ENCODE measurements around the gene NOTCH3. TPM values are rescaled to one million over a fixed set of nuclear protein-coding genes. Genes with fewer than 3 reads are reported as not detected.

NOTCH3 gene
- total RNA-seq, 1 experiment from 2014 or later = 153 TPM

GRCh38 chr19:15235781-15236180, 35.0 kb upstream of the NOTCH3 start:
- no peak for TF ChIP-seq RORB (CRISPR knock-in tag; IDR thresholded peaks at IDR 0.05)
- TF ChIP-seq ZBTB21 (CRISPR knock-in tag; IDR thresholded peaks at IDR 0.05; ENCODE audit: borderline replicate concordance) = no peak
- no peak for TF ChIP-seq ZNF416 (CRISPR knock-in tag; IDR thresholded peaks at IDR 0.05)
- TF ChIP-seq CREM (CRISPR knock-in tag; IDR thresholded peaks at IDR 0.05) = no peak
- no peak for TF ChIP-seq ZNF671 (CRISPR knock-in tag; IDR thresholded peaks at IDR 0.05)
- no peak for TF ChIP-seq E2F4 (CRISPR knock-in tag; IDR thresholded peaks at IDR 0.05; ENCODE audit: borderline replicate concordance, low read depth)
- TF ChIP-seq JUN (CRISPR knock-in tag; IDR thresholded peaks at IDR 0.05) = no peak
- no peak for TF ChIP-seq ZNF121 (CRISPR knock-in tag; IDR thresholded peaks at IDR 0.05)
- no peak for TF ChIP-seq MLX (CRISPR knock-in tag; IDR thresholded peaks at IDR 0.05)
- TF ChIP-seq, protein P1, sequence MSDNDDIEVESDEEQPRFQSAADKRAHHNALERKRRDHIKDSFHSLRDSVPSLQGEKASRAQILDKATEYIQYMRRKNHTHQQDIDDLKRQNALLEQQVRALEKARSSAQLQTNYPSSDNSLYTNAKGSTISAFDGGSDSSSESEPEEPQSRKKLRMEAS (CRISPR knock-in tag; IDR thresholded peaks at IDR 0.05) = no peak
- TF ChIP-seq SOX15 (CRISPR knock-in tag; IDR thresholded peaks at IDR 0.05) = no peak
- TF ChIP-seq, protein P2, sequence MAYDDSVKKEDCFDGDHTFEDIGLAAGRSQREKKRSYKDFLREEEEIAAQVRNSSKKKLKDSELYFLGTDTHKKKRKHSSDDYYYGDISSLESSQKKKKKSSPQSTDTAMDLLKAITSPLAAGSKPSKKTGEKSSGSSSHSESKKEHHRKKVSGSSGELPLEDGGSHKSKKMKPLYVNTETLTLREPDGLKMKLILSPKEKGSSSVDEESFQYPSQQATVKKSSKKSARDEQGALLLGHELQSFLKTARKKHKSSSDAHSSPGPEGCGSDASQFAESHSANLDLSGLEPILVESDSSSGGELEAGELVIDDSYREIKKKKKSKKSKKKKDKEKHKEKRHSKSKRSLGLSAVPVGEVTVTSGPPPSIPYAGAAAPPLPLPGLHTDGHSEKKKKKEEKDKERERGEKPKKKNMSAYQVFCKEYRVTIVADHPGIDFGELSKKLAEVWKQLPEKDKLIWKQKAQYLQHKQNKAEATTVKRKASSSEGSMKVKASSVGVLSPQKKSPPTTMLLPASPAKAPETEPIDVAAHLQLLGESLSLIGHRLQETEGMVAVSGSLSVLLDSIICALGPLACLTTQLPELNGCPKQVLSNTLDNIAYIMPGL (CRISPR knock-in tag; IDR thresholded peaks at IDR 0.05) = no peak
- no peak for TF ChIP-seq FOXP1 (CRISPR knock-in tag; IDR thresholded peaks at IDR 0.05; ENCODE audit: borderline replicate concordance)
- no peak for TF ChIP-seq NFATC4 (CRISPR knock-in tag; IDR thresholded peaks at IDR 0.05)
- ATAC-seq (no peak), DNase-seq (ENCODE audit: low spot score) (no peak)
- peaks cover 33% of the 10 kb centered on the region for H3K36me3 Mint-ChIP-seq
- H3K4me3 Mint-ChIP-seq = no peak overlapping the region
- CTCF ChIA-PET = interaction anchor here (0.7 kb wide), 1 partner anchor 62 kb away, joined by 5 read pairs; no protein-coding TSS in a partner anchor
- peaks cover 8% of the 10 kb centered on the region; the same call in 1 of the 2 replicates for H3K4me1 Mint-ChIP-seq
- POLR2A ChIA-PET = no interaction called here
- H3K9me3 Mint-ChIP-seq = no peaks in the 10 kb centered on the region
- H3K27me3 Mint-ChIP-seq (ENCODE audit: low read depth) = no peaks in the 10 kb centered on the region
- no peak overlapping the region for H3K27ac Mint-ChIP-seq

DNA sequence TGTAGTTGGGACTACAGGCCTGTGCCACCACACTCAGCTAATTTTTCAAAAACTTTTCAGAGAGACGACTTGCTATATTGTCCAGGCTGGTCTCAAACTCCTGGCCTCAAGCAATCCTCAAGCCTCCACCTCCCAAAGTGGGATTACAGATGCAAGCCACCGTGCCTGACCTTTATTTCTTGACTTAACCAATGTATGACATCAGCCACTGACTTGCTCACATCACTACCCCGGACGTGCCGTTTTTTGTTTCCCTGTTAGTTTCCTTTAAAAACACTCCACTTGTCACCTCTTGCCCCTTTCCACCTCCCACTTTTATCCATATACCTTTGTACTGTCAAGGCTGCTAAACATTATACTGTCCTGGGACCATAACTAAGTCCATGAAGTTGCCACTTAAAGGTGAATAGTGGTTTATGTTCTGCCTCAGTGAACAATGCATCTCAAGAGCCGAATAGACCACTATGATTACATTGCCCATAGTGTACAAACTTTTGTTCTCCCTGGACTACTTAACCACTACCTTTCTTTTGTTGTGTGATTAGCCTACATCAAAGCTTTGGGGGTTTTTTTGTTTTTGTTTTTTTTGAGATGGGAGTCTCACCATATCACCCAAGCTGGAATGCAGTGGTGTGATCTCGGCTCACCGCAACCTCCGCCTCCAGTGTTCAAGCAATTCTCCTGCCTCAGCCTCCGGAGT, 33.8 kb upstream of the NOTCH3 start:
- Mint-ChIP-seq H3K27me3 (ENCODE audit: low read depth) (no peaks in the 10 kb centered on the region), H3K4me3 (no peak overlapping the region), H3K36me3 (peaks cover 28% of the 10 kb centered on the region), H3K4me1 (peaks cover 8% of the 10 kb centered on the region; the same call in 1 of the 2 replicates), H3K27ac (peak overlapping the region; percentile 82), H3K9me3 (no peaks in the 10 kb centered on the region)
- ChIA-PET POLR2A (interaction anchor here (1.5 to 2.4 kb wide), 2 partner anchors 15 to 39 kb away, joined by 4 to 19 read pairs; no protein-coding TSS in a partner anchor), CTCF (interaction anchor here (1.4 to 4.2 kb wide), 6 partner anchors 17 to 145 kb away, joined by 4 to 64 read pairs (median 24); partner anchors contain the start of gene AKAP8)
- ATAC-seq = no peak
- DNase-seq (ENCODE audit: low spot score) = no peak
- TF ChIP-seq RORB (CRISPR knock-in tag; IDR thresholded peaks at IDR 0.05) = no peak
- TF ChIP-seq ETV6 (CRISPR knock-in tag; IDR thresholded peaks at IDR 0.05) = no peak
- TF ChIP-seq PRRX2 (CRISPR knock-in tag; IDR thresholded peaks at IDR 0.05) = no peak
- no peak for TF ChIP-seq ATF6 (CRISPR knock-in tag; IDR thresholded peaks at IDR 0.05)
- TF ChIP-seq, protein P1 (CRISPR knock-in tag; IDR thresholded peaks at IDR 0.05) = no peak
- TF ChIP-seq, protein P3, sequence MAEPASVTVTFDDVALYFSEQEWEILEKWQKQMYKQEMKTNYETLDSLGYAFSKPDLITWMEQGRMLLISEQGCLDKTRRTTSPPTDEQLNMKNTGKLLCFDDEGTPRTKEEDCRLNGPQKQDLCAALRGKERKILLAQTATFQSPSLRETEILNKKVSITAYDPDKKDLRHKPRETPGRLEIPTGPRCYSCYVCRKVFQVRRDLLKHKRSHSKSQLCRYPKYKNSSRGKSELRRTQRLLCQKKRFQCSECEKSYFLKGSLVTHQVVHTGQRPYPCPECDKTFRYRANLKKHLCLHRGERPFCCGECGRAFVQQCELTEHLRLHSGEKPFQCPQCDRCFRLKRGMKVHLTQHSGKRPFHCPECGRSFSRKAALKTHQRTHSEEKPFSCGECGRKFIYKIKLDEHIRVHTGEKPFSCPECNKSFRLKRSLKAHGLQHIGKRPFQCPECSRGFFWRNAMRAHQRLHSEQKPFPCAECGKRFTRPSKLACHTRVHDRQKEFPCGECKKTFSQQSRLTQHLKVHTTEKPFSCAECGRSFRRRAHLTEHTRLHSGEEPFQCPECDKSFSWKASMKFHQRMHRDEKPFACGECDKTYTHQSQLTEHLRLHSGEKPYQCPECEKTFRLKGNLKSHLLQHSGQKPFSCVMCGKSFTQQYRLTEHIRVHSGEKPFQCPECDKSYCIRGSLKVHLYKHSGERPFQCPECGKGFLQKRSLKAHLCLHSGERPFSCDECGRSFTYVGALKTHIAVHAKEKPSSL (CRISPR knock-in tag; conservative IDR thresholded peaks at IDR 0.05) = no peak
- TF ChIP-seq, protein P4, sequence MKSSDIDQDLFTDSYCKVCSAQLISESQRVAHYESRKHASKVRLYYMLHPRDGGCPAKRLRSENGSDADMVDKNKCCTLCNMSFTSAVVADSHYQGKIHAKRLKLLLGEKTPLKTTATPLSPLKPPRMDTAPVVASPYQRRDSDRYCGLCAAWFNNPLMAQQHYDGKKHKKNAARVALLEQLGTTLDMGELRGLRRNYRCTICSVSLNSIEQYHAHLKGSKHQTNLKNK (CRISPR knock-in tag; IDR thresholded peaks at IDR 0.05) = no peak
- TF ChIP-seq IRF2 (CRISPR knock-in tag; IDR thresholded peaks at IDR 0.05; ENCODE audit: borderline replicate concordance, low read depth) = no peak
- TF ChIP-seq, protein P5, sequence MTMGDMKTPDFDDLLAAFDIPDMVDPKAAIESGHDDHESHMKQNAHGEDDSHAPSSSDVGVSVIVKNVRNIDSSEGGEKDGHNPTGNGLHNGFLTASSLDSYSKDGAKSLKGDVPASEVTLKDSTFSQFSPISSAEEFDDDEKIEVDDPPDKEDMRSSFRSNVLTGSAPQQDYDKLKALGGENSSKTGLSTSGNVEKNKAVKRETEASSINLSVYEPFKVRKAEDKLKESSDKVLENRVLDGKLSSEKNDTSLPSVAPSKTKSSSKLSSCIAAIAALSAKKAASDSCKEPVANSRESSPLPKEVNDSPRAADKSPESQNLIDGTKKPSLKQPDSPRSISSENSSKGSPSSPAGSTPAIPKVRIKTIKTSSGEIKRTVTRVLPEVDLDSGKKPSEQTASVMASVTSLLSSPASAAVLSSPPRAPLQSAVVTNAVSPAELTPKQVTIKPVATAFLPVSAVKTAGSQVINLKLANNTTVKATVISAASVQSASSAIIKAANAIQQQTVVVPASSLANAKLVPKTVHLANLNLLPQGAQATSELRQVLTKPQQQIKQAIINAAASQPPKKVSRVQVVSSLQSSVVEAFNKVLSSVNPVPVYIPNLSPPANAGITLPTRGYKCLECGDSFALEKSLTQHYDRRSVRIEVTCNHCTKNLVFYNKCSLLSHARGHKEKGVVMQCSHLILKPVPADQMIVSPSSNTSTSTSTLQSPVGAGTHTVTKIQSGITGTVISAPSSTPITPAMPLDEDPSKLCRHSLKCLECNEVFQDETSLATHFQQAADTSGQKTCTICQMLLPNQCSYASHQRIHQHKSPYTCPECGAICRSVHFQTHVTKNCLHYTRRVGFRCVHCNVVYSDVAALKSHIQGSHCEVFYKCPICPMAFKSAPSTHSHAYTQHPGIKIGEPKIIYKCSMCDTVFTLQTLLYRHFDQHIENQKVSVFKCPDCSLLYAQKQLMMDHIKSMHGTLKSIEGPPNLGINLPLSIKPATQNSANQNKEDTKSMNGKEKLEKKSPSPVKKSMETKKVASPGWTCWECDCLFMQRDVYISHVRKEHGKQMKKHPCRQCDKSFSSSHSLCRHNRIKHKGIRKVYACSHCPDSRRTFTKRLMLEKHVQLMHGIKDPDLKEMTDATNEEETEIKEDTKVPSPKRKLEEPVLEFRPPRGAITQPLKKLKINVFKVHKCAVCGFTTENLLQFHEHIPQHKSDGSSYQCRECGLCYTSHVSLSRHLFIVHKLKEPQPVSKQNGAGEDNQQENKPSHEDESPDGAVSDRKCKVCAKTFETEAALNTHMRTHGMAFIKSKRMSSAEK (CRISPR knock-in tag; IDR thresholded peaks at IDR 0.05; ENCODE audit: borderline replicate concordance) = no peak

Measured in WTC11 (cell line).